ENCODE measurements around the gene NISCH.

GRCh38 chr3:52446631-52447511 is 8.5 kb upstream of the NISCH start:
- no peak for TF ChIP-seq MAX (IDR thresholded peaks at IDR 0.05)
- peak; percentile 77 for TF ChIP-seq CTCF (IDR thresholded peaks at IDR 0.05)
- TF ChIP-seq ZSCAN20 (CRISPR knock-in tag; IDR thresholded peaks at IDR 0.05) = no peak
- TF ChIP-seq TP53 (CRISPR knock-in tag; IDR thresholded peaks at IDR 0.05) = no peak
